Gastrocnemius medialis (tissue), 4 donors: ENCODE data around the gene LRRN3. TPM values are rescaled to one million over a fixed set of nuclear protein-coding genes. Genes with fewer than 3 reads are reported as not detected.

Source experiments
- ATAC-seq, 2 donors: fragments of 150-250 bp; one replicate each; pipeline ENCODE4 v1.9.1; 2016
- DNase-seq, 2 donors: peaks; one replicate each; pipeline ENCODE4 v3.0.0-alpha.2; 2019
- H3K27ac ChIP-seq, 4 donors: fragments of 200-600 bp; sonication (generic); 1 replicate in 1 of 4; 2 replicates in 3 of 4; pipeline ENCODE4 v1.5.1; 2016 to 2018; ENCODE audit warnings: mild to moderate bottlenecking in 2 of 4, moderate library complexity in 1 of 4
- H3K27me3 ChIP-seq, 3 donors: fragments of 200-600 bp; sonication (generic) in 2 of 3; 1 replicate in 1 of 3; 2 replicates in 2 of 3; pipeline versions ENCODE4 v1.5.1 to v1.6.0; 2016 to 2019; ENCODE audit warnings: mild to moderate bottlenecking in 1 of 3, moderate library complexity in 1 of 3
- H3K36me3 ChIP-seq, 2 donors: fragments of 200-600 bp; sonication (generic) in 1 of 2; one replicate each; pipeline ENCODE4 v1.5.1; 2017 to 2018
- H3K4me1 ChIP-seq, 2 donors: fragments of 200-600 bp; sonication (generic) in 1 of 2; one replicate each; pipeline ENCODE4 v1.5.1; 2016 to 2017; ENCODE audit warnings: mild to moderate bottlenecking in 2 of 2
- H3K4me3 ChIP-seq, 4 donors: fragments of 200-600 bp; sonication (generic) in 3 of 4; 1 replicate in 1 of 4; 2 replicates in 3 of 4; pipeline ENCODE4 v1.5.1; 2016 to 2019; ENCODE audit warnings: mild to moderate bottlenecking in 2 of 4
- H3K9me3 ChIP-seq, 3 donors: fragments of 200-600 bp; sonication (generic) in 2 of 3; 1 replicate in 1 of 3; 2 replicates in 2 of 3; pipeline ENCODE4 v1.5.1; 2016 to 2019
- POLR2A ChIP-seq, 2 donors: fragments of 450-650 bp; IDR thresholded peaks; one replicate each; pipeline ENCODE4 v1.6.1; 2017; ENCODE audit warnings: antibody characterized with exemption in 2 of 2, mild to moderate bottlenecking in 2 of 2, moderate library complexity in 2 of 2
- in situ Hi-C, 4 donors: fragments of 200-750 bp; cut with MboI; loops; one replicate each; pipeline versions ENCODE4 v1.15.0 to v1.8.0; 2017; ENCODE audit warnings: low sequenced_read_pairs in 4 of 4
- intact Hi-C: fragments of 100-400 bp; cut with DNase I; formaldehyde crosslinking; loops from one replicate; pipeline ENCODE4 v1.15.1; 2023; ENCODE audit warnings: low total_unique reads
- total RNA-seq, 4 donors: library from RNA; depleted of rRNA; stranded (reverse); fragments of >200 nt; gene quantifications; one replicate each; pipeline versions ENCODE4 v1.1.0 to v1.2.3, GENCODE V29; 2016
- TF ChIP-seq, protein P1 (sequence below), 5 experiments: fragments of 450-650 bp in 3 of 5; fragments of 200-600 bp in 2 of 5; sonication (generic) in 2 of 5; IDR thresholded peaks in 4 of 5; conservative IDR thresholded peaks in 1 of 5; 1 replicate in 4 of 5; 2 replicates in 1 of 5; pipeline ENCODE4 v1.5.1; 2016 to 2019; ENCODE audit warnings: antibody characterized with exemption in 5 of 5, mild to moderate bottlenecking in 3 of 5, moderate library complexity in 3 of 5

Gene LRRN3
- total RNA-seq, 4 donors from 2014 or later: 0.42 to 11.7 (median 6.9) TPM

DNA sequence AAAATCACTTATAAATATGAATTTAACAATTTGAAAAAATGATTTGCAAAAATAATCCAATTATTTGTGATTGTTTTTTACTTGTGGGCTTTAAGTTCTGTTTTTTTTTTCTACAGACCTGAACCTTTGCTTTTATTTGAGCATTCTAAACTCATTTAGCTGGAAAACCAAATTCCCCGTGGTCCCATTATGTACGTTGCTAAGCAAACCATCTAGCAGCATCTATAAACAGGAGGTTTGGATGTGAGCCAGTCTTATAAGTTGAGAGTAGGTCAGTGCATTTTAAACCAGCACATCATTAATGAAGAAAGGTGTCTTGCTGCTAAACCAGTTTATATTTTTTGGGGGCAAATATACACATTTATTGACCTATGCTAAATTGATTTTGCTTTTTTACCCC is 77.3 kb downstream of the LRRN3 start:
- H3K4me1 ChIP-seq: peaks cover 12 to 13% of the 10 kb centered on the region in 2 donors
- no peak for TF ChIP-seq POLR2A (IDR thresholded peaks at IDR 0.05)
- TF ChIP-seq, protein P1, sequence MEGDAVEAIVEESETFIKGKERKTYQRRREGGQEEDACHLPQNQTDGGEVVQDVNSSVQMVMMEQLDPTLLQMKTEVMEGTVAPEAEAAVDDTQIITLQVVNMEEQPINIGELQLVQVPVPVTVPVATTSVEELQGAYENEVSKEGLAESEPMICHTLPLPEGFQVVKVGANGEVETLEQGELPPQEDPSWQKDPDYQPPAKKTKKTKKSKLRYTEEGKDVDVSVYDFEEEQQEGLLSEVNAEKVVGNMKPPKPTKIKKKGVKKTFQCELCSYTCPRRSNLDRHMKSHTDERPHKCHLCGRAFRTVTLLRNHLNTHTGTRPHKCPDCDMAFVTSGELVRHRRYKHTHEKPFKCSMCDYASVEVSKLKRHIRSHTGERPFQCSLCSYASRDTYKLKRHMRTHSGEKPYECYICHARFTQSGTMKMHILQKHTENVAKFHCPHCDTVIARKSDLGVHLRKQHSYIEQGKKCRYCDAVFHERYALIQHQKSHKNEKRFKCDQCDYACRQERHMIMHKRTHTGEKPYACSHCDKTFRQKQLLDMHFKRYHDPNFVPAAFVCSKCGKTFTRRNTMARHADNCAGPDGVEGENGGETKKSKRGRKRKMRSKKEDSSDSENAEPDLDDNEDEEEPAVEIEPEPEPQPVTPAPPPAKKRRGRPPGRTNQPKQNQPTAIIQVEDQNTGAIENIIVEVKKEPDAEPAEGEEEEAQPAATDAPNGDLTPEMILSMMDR (IDR thresholded peaks at IDR 0.05 in 4 of 5, conservative IDR thresholded peaks at IDR 0.05 in 1 of 5): no peak
- H3K36me3 ChIP-seq: no peaks in the 10 kb centered on the region
- H3K27ac ChIP-seq: no peak overlapping the region
- in situ Hi-C loops: no loop called here
- no peak overlapping the region for H3K4me3 ChIP-seq
- no peaks in the 10 kb centered on the region for H3K9me3 ChIP-seq
- intact Hi-C loops: no loop called here
- ATAC-seq: no peak
- no peaks in the 10 kb centered on the region for H3K27me3 ChIP-seq
- no peak for DNase-seq

DNA sequence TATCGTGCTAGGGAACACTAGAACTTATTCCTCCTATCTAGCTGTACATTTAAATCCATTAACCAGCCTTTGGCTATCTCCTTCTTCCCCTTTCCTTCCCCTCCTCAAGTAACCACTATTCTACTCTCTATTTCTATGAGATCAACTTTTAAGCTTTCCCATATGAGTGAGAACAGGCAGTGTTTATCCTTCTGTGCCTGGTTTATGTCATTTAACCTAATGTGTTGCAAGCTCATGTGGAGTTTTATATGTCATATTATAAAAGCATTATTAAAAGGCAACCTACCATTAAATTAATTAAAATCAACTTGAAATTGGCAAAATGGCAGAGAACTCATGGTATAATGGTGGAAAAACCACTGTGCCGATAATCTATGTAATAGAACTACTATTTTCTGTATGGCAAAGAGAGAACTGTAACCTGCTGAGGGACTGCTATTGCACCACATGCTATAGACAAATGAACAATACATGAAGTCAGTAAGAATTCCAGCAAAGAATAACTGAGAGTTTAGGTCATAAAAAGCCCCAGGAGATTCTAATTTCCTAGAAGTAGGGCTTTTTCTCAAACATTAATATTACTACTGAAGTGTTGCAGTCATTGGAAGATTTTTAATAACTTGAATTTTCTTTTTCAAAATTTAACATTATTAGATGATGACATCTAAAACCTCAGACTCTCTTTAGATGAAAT is 81.8 kb downstream of the LRRN3 start:
- H3K27ac ChIP-seq: no peak overlapping the region
- ATAC-seq (no peak), DNase-seq (no peak)
- intact Hi-C loops: no loop called here
- H3K4me1 ChIP-seq: peaks cover 12 to 13% of the 10 kb centered on the region in 2 donors
- H3K4me3 ChIP-seq: no peak overlapping the region
- H3K36me3 ChIP-seq: no peaks in the 10 kb centered on the region
- in situ Hi-C loops: no loop called here
- no peaks in the 10 kb centered on the region for H3K27me3 ChIP-seq
- H3K9me3 ChIP-seq: no peaks in the 10 kb centered on the region
- no peak for TF ChIP-seq POLR2A (IDR thresholded peaks at IDR 0.05)
- TF ChIP-seq, protein P1 (IDR thresholded peaks at IDR 0.05 in 4 of 5, conservative IDR thresholded peaks at IDR 0.05 in 1 of 5): no peak

DNA sequence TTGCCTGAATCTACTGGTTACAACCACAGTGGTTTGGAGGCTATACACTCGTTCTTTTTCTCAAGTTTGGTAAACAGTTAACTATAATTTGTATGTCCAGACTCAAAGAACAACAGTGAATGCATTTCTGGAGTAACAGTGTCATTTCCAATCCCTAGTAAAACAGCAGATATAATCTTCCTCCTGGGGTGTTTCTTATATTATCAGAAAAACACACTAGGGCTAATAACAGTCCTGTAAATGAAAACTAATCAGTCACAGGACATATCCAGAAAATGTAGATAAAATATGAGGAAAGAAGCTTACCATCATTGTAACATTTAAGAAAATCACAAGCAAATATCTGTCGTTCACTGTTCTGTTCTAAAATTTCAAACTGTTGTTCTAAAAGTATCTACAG is 82.6 kb downstream of the LRRN3 start:
- no peaks in the 10 kb centered on the region for H3K9me3 ChIP-seq
- no peaks in the 10 kb centered on the region for H3K36me3 ChIP-seq
- no peak for DNase-seq
- intact Hi-C loops: no loop called here
- TF ChIP-seq POLR2A (IDR thresholded peaks at IDR 0.05): no peak
- TF ChIP-seq, protein P1 (IDR thresholded peaks at IDR 0.05 in 4 of 5, conservative IDR thresholded peaks at IDR 0.05 in 1 of 5): no peak
- no peak overlapping the region for H3K27ac ChIP-seq
- in situ Hi-C loops: no loop called here
- no peaks in the 10 kb centered on the region for H3K27me3 ChIP-seq
- no peak overlapping the region for H3K4me3 ChIP-seq
- no peak for ATAC-seq
- H3K4me1 ChIP-seq: peaks cover 7 to 9% of the 10 kb centered on the region in 2 donors

DNA sequence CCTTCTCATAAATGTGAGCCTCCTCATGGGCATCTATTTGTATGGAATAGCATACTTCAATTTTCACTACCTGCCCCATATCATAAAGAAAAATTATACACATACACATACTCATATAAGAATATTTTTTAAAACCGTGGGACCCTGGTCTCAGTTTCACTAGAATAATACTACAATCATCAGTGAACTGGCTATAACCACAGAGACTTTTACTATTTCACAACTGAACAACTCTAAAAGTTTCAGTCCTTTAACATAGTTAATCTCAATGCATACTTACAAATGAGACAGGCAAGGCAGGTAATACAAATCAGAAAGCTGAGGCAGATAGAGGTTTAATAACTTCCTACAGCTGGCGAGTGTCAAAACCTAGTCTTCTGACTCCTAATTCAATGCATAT is 83.1 kb downstream of the LRRN3 start:
- Histone ChIP-seq H3K27ac (no peak overlapping the region), H3K27me3 (no peaks in the 10 kb centered on the region), H3K4me1 (peaks cover 4 to 5% of the 10 kb centered on the region in 2 donors), H3K4me3 (no peak overlapping the region), H3K9me3 (no peaks in the 10 kb centered on the region), H3K36me3 (no peaks in the 10 kb centered on the region)
- ATAC-seq (no peak), DNase-seq (no peak)
- in situ Hi-C loops (no loop called here), intact Hi-C loops (no loop called here)
- TF ChIP-seq POLR2A (IDR thresholded peaks at IDR 0.05): no peak
- TF ChIP-seq, protein P1 (IDR thresholded peaks at IDR 0.05 in 4 of 5, conservative IDR thresholded peaks at IDR 0.05 in 1 of 5): no peak

DNA sequence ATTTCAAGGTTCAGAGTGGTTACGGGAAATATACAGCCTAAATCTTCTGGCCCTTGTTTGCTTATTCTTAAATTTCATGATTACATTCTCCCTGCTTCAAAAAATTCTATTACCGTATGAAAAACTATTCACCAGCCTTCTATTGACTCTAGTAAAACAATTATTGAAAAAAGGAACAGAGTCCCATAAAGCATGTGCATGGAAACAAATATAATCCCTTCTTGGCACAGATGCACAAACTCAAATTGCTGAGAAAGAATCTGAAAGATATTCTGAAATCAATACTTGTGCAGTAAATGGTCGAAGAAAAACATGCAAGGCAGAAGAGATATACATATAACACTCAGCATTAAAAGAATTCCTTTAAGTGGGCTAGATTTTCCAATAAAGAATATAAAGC is 83.6 kb downstream of the LRRN3 start:
- Histone ChIP-seq H3K4me1 (peaks cover 0 to under 1% of the 10 kb centered on the region in 2 donors), H3K27ac (no peak overlapping the region), H3K36me3 (no peaks in the 10 kb centered on the region), H3K4me3 (no peak overlapping the region), H3K9me3 (no peaks in the 10 kb centered on the region), H3K27me3 (no peaks in the 10 kb centered on the region)
- in situ Hi-C loops (no loop called here), intact Hi-C loops (no loop called here)
- no peak for TF ChIP-seq POLR2A (IDR thresholded peaks at IDR 0.05)
- TF ChIP-seq, protein P1 (IDR thresholded peaks at IDR 0.05 in 4 of 5, conservative IDR thresholded peaks at IDR 0.05 in 1 of 5): no peak
- ATAC-seq (no peak), DNase-seq (no peak)
